ENCODE data around the gene GATA3. TPM values are rescaled to one million over a fixed set of nuclear protein-coding genes. Genes with fewer than 3 reads are reported as not detected.

Gene GATA3
- polyA plus RNA-seq, 1 experiment: not detected

GRCh38 chr10:8051851-8052257 is 2.6 kb upstream of the GATA3 start:
- Histone ChIP-seq H3K27ac (ENCODE audit: low read depth, low read length) (no peak overlapping the region), H3K9me3 (ENCODE audit: control insufficient read depth, insufficient read depth, low read length) (peaks cover 7% of the 10 kb centered on the region; the same call in 1 of the 2 replicates), H3K27me3 (ENCODE audit: control insufficient read depth, insufficient read depth, low read length) (peaks cover 89% of the 10 kb centered on the region), H3K4me3 (ENCODE audit: low read depth, low read length) (no peak overlapping the region)
- POLR2A ChIA-PET: no interaction called here
- CTCF ChIA-PET: interaction anchor here (1.6 kb wide), 1 partner anchor 20 kb away, joined by 7 read pairs; no protein-coding TSS in a partner anchor
- no peak for TF ChIP-seq CTCF (IDR thresholded peaks at IDR 0.05; ENCODE audit: low read depth, low read length)
- DNase-seq (ENCODE audit: low read depth, low spot score): no peak

GRCh38 chr10:8052341-8052955 is 2.0 kb upstream of the GATA3 start:
- H3K4me3 ChIP-seq (ENCODE audit: low read depth, low read length): no peak overlapping the region

GRCh38 chr10:8052956-8053445 is 1.5 kb upstream of the GATA3 start:
- POLR2A ChIA-PET: no interaction called here
- TF ChIP-seq CTCF (IDR thresholded peaks at IDR 0.05; ENCODE audit: low read depth, low read length): no peak
- H3K4me3 ChIP-seq (ENCODE audit: low read depth, low read length): peak overlapping the region; percentile 27; the same call in 1 of the 2 replicates
- H3K9me3 ChIP-seq (ENCODE audit: control insufficient read depth, insufficient read depth, low read length): peaks cover 7% of the 10 kb centered on the region; the same call in 1 of the 2 replicates
- CTCF ChIA-PET: interaction anchor here (0.6 to 1.6 kb wide), 4 partner anchors 11 to 191 kb away, joined by 3 to 7 read pairs (median 4); no protein-coding TSS in a partner anchor
- H3K27me3 ChIP-seq (ENCODE audit: control insufficient read depth, insufficient read depth, low read length): peaks cover 84% of the 10 kb centered on the region
- no peak for DNase-seq (ENCODE audit: low read depth, low spot score)
- H3K27ac ChIP-seq (ENCODE audit: low read depth, low read length): no peak overlapping the region

More at GRCh38 chr10:8052341-8052955, 2.0 kb upstream of the GATA3 start:
- DNase-seq (ENCODE audit: low read depth, low spot score): no peak
- TF ChIP-seq CTCF (IDR thresholded peaks at IDR 0.05; ENCODE audit: low read depth, low read length): no peak
- ChIA-PET CTCF (interaction anchor here (0.6 to 1.6 kb wide), 4 partner anchors 11 to 190 kb away, joined by 3 to 7 read pairs (median 4); no protein-coding TSS in a partner anchor), POLR2A (no interaction called here)
- Histone ChIP-seq H3K27me3 (ENCODE audit: control insufficient read depth, insufficient read depth, low read length) (peaks cover 84% of the 10 kb centered on the region), H3K27ac (ENCODE audit: low read depth, low read length) (no peak overlapping the region), H3K9me3 (ENCODE audit: control insufficient read depth, insufficient read depth, low read length) (peaks cover 7% of the 10 kb centered on the region; the same call in 1 of the 2 replicates)

GRCh38 chr10:8053446-8054243 is 843 bp upstream of the GATA3 start:
- peaks cover 7% of the 10 kb centered on the region; the same call in 1 of the 2 replicates for H3K9me3 ChIP-seq (ENCODE audit: control insufficient read depth, insufficient read depth, low read length)
- peak overlapping the region; percentile 60 for H3K4me3 ChIP-seq (ENCODE audit: low read depth, low read length)
- DNase-seq (ENCODE audit: low read depth, low spot score): peak; percentile 23
- ChIA-PET POLR2A (no interaction called here), CTCF (interaction anchor here (0.6 to 1.6 kb wide), 3 partner anchors 18 to 192 kb away, joined by 3 to 7 read pairs (median 3); no protein-coding TSS in a partner anchor)
- H3K27me3 ChIP-seq (ENCODE audit: control insufficient read depth, insufficient read depth, low read length): peaks cover 81% of the 10 kb centered on the region
- no peak overlapping the region for H3K27ac ChIP-seq (ENCODE audit: low read depth, low read length)
- TF ChIP-seq CTCF (IDR thresholded peaks at IDR 0.05; ENCODE audit: low read depth, low read length): peak; percentile 75
